HG03342 (cell line): ENCODE data around the gene NAV2.
"Not testable (repeated sequence)": the region's sequence is repeated elsewhere in the genome, so short reads cannot be mapped to it uniquely, and the experiment has no call there.

Source experiments
- ATAC-seq: cut with Tn5 transposase; IDR thresholded peaks from one replicate; pipeline ENCODE4 v1.9.1; 2021; ENCODE audit warnings: mild to moderate bottlenecking, moderate library complexity; ENCODE audit not compliant: unreplicated experiment

The NAV2 gene

DNA sequence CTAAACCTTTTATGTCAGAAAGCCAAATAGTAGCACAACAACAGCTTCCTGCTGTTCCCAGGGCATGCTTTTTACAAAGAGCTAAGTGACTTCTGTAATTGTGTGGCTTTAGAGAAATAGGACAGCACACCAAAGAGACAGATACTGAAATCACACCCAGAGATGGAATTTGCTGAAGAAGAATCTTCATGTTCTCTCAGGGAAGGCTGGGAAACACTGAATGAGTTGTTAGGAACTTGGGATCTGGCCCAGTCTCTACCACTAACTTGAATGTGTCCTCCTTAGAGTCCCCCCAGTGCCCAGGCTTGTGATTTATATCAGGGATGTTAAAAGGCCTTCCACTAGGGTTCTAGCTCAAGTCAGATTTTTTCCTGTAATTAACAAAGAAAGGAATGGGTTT is 272.5 kb downstream of the NAV2 start:
- no peak for ATAC-seq

DNA sequence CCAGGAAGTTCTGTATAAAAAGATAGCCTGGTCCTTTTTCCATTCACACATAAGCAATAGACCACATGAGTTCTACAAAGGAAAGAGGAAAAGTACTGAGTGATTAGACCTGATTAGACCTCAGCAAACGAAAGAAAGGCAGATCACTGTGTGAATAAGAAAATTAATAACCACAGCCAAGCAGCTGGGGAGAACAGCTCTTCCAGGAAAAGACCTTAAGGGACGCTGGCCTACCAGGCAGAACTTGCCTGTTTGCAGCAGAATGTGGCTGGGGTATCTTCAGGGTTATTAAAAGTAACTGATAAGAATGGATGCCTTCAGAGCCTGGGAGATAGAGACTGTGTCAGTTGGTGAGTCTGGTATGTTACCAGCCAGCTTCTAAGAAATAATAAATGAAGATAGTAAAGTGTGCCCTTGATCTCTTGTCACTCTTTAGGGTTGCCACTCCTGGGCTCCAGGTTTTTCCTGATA is 274.7 kb downstream of the NAV2 start:
- no peak for ATAC-seq

- ATAC-seq = no peak
These were observed 276.0 kb downstream of the NAV2 start for GRCh38 chr11:19988598-19988997.

- ATAC-seq = no peak
These were observed 276.6 kb downstream of the NAV2 start for GRCh38 chr11:19989191-19989590.

- no peak for ATAC-seq
These were observed 279.5 kb downstream of the NAV2 start for GRCh38 chr11:19992162-19992561.

DNA sequence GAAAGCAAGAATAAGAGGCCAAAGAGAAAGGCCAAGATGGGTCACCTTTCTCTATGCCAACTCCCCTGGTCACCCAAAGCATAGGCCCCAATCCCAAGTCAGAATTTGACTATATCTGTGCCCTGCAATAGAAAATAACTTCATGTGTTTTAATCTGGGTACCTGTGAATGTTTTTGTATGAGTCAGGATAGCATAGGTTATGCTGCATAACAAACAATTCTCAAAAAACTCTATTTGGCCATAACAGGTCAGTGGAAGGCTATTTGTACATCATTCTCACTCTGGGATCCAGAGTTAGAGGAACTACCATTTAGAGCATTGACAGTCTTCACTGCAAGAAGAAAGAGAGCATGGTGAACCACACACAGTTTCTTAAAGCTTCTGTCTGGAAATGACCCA is 280.4 kb downstream of the NAV2 start:
- no peak for ATAC-seq

DNA sequence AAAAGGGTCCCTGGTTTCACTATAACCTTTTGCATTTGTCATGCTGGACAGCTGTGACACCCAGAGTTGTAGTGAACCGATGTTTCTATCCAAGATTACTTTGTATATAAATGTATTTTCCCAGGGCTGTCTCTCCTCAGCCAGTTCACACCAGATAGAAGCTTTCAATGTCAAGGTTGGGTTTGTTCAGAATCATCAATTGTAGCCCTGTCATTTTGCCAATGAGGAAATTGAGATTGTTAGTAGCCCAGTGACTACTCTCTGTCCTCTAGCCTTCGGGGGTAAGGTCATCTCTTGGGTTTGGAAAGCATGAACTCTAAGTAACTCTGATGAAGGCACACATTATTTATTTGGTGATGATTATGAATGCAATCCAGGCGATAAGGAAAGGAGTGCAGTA is 282.0 kb downstream of the NAV2 start:
- no peak for ATAC-seq

DNA sequence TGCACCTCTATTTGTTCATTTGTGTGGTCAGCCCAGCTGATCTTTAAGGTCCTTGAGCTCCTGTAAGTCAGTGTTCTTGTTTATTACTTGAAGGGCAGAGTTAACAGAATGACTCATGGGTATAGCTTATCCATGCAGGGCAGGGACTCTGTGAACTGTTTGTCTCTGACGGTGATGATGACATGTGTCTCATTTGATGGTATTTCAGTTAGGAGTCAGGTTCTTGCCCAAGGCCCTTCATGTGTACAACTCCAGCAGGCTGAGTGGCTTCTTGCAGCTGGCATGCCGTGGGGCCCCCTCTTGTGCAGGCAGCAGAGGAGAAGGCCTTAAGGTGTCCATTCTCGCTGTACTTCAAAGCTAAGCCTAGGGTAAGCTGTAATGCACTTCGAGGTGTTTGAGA is 282.5 kb downstream of the NAV2 start:
- ATAC-seq = no peak

DNA sequence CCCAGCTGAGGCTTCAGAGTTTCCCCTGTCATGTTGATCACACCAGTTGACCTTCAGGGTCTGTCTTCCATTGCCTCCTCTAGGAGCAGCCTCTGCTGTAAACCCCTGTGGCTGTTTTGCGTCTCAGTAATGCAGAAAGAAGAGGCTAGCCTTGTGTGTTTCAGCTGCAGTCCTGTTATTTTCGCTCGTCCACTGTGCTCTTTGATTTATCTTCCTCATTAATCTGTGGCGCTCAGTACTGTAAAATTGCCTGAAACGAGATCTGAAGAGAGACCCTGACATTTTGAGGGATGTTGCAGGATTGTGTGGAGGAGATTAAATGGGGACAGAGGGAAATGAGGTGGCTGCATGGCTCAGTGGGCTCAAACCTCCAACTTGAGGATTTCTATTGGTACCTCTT is 283.9 kb downstream of the NAV2 start:
- ATAC-seq = no peak

DNA sequence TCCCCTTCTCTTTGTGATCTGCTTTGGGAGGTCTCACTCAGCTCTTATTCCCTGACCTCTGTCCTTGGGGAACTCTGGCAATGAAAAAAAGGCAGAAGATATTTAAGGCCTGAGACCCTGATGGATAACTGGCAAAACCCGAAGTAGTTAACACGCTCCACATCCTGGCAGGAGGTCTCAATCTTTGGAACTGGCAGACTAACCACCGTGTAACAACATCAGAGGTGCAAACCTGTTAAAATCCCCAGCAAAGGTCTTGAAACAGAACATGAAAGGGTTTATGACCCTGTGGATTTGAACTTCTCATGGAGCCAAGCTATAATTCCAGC is 287.3 kb downstream of the NAV2 start:
- ATAC-seq = no peak

- no peak for ATAC-seq
These were observed 287.9 kb downstream of the NAV2 start for GRCh38 chr11:20000351-20001134.

DNA sequence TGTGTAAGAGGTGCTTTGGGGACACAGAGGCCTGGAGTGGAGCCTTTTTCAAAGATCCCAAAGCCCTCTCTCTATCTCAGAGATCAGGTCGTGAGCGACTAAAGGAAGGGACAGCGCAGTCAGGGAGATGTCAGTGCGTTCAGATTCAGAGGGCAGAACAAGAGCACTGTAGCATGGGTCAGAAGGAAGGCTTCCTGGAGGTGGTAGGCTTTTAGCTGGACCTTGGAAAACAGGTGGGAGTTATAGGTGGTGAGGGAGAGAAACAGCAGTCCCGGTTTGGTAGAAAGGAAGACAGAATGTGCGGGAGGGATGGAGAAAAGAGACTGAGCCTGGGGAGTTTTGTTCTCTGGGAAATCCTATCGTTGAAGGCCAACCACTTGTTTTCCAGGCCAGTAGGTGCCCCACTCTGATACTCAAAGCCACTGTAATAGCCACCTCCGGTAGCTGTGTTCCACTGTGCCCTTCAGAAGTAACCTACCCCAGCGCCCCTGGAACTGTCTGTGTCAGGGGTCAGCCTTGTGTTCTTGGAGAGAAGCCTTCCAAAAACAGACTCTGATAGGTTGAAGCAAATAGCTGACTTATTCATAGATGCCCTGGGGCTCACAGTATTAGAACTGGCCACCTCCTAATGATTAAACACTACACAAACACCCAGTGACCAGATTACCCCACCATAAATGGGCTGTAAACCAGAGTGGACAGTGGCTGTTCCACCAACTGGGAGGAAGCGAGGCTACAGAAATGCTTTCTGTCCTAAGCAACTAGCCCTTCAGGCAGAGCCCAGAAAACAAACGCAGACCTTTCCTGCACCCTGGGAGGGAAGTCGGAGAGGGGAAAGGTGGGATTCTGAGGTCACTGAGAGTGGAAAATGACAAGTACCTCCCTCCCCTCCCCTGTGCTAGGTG is 289.9 kb downstream of the NAV2 start:
- no peak for ATAC-seq

GRCh38 chr11:20003351-20003750 is 290.7 kb downstream of the NAV2 start:
- ATAC-seq = no peak

- no peak for ATAC-seq
These were observed 292.2 kb downstream of the NAV2 start for GRCh38 chr11:20004866-20005265.

GRCh38 chr11:20005747-20006146 is 293.1 kb downstream of the NAV2 start:
- no peak for ATAC-seq

DNA sequence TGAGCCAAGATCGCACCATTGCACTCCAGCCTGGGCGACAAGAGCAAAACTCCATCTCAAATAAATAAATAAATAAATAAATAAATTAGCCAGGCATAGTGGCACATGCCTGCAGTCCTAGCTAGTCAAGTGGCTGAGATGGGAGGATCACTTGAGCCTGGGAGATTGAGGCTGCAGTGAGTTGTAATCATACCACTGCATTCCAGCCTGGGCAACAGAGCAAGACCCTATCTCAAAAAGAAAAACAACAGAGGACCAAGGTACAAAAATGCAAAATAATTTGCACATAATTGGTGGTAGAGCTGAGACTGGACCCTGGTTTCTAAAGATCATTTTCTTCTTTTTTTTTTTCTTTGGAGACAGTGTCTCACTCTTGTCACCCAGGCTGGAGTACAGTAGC is 294.0 kb downstream of the NAV2 start:
- not testable (repeated sequence) for ATAC-seq

GRCh38 chr11:20007386-20007785 is 294.7 kb downstream of the NAV2 start:
- ATAC-seq = no peak

- no peak for ATAC-seq
These were observed 295.7 kb downstream of the NAV2 start for GRCh38 chr11:20008190-20008870.

DNA sequence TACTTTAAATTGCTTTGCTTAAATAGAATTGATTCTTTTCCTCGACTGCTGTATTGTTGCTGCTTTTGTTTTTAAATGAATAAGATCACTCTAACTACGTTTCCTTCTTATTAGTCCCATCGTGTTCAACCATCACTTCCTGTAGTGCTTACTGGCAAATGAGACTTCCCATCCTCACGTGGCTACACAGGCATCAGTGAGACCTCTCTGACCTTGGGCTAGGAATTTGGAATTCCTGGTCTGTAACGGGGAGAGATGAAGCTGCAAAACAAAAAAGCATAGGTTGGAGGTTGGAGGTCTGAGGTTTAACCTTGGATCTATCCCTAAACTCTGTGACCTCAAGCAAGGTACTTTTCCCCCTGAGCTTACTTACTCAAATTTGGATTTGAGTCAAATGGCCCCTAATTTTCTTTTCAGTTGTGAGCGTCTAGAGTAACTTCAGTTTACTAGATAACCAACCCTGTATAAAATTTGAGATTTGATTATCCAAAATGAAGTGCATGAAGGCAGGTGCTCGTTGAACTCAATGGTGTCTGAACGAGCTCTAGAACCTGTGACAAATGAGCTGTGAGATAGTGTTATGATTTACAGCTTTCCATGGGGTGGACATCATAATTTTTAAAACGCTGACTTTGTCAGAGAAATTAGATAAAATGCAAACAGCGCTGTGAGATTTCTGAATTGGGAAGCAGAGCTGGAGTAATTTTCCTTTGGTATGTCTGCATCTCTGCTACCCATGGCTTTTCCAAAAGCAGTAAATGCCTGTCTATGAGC is 296.4 kb downstream of the NAV2 start:
- ATAC-seq = no peak

DNA sequence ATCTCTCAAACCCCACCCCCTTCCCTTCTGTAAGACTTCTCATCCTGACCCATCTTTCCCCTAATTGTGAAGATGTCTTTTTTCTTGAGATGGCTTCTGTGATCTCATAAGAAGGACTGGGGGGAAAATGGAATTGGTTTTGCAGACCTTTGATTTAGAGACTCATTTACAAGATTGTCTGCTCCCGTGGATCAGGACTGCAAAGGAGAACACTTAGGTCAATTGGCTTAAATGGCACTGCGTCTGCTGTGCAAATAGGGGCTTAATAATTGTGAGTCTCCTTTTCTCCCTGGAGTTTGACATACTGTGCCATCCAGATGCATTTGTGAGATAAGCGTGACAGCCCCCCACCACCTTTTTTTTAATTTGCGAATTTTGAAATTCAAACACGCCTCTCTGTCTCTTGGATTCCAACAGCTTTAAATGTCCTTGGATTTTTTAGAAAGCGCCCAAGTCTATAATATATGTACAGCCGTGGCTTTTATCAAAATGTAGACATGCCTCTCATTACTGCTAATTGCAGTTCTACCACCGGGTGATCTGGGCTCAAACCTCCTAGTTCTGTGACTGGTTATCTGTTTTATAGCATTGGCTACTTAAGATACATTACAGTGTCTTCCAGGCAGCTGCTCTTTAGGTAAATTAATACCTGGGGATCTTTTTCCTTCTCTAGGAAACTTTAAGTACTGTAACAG is 297.7 kb downstream of the NAV2 start:
- no peak for ATAC-seq
